Measurements from ENCODE around the gene ATP6V1C2.
"Not testable (repeated sequence)": the region's sequence is repeated elsewhere in the genome, so short reads cannot be mapped to it uniquely, and the experiment has no call there.

The ATP6V1C2 gene

DNA sequence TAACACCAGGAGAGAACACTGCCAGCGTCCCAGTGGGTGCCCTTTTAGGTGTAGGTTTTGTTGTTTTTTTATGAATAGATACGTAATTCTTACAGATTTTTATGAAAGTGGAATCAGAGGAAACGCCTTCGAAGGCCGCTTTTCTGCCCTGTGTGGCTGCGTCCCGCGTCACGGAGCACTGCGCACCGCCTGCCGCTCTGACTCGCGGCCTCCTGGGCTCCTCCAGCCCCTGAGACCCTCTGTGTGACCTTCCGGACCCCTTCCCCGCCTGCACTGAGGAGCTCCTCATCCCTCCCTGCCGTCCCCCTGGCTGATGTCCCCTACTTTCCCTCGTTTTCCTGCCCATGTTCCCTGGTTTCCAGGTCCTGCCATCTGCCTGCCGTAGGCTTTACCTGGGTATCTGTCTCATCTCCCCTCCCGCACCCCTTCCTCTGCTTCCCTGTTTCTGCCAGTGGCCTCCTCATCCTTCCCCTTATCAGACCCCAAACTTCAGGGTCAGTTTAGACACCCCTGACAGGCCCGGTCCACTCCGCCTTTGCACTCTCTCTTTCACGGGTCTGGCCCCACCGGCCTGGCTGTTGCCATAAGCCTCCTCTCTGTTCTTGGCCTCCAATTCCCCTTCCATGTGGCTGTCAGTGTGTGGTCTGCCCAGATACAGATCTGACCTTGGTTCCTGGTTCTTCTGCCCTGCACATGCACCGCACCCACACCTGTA is 58.5 kb downstream of the ATP6V1C2 start:
- Histone ChIP-seq H4K20me1 (ENCODE audit: control insufficient read depth, insufficient read depth, low read depth, low read length) (peaks cover 2% of the 10 kb centered on the region), H3K9me2 (replicated peaks; ENCODE audit: control insufficient read depth, low read length) (no peaks in the 10 kb centered on the region), H3K4me1 (ENCODE audit: control insufficient read depth, low read length) (no peaks in the 10 kb centered on the region), H3K36me3 (ENCODE audit: control insufficient read depth, low read length) (peaks cover 43% of the 10 kb centered on the region), H3K9me3 (ENCODE audit: control insufficient read depth, insufficient read depth, low read length) (no peaks in the 10 kb centered on the region), H3K4me3 (ENCODE audit: low read length) (no peak overlapping the region), H3K4me2 (ENCODE audit: low read length) (no peak overlapping the region), H3K79me2 (ENCODE audit: control insufficient read depth, low read length) (no peaks in the 10 kb centered on the region; the same call in 1 of the 2 replicates), H3K27ac (ENCODE audit: low read depth, low read length) (no peak overlapping the region), H3F3A (ENCODE audit: control insufficient read depth, insufficient read depth) (no peaks in the 10 kb centered on the region), H3K27me3 (ENCODE audit: control insufficient read depth, low read length) (no peaks in the 10 kb centered on the region)
- TF ChIP-seq EZH2phosphoT487 (IDR thresholded peaks at IDR 0.05; ENCODE audit: borderline replicate concordance, low read length), result no peak
- TF ChIP-seq, protein P1, sequence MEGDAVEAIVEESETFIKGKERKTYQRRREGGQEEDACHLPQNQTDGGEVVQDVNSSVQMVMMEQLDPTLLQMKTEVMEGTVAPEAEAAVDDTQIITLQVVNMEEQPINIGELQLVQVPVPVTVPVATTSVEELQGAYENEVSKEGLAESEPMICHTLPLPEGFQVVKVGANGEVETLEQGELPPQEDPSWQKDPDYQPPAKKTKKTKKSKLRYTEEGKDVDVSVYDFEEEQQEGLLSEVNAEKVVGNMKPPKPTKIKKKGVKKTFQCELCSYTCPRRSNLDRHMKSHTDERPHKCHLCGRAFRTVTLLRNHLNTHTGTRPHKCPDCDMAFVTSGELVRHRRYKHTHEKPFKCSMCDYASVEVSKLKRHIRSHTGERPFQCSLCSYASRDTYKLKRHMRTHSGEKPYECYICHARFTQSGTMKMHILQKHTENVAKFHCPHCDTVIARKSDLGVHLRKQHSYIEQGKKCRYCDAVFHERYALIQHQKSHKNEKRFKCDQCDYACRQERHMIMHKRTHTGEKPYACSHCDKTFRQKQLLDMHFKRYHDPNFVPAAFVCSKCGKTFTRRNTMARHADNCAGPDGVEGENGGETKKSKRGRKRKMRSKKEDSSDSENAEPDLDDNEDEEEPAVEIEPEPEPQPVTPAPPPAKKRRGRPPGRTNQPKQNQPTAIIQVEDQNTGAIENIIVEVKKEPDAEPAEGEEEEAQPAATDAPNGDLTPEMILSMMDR (IDR thresholded peaks at IDR 0.05; ENCODE audit: low read depth, low read length, poor library complexity, severe bottlenecking), result no peak

DNA sequence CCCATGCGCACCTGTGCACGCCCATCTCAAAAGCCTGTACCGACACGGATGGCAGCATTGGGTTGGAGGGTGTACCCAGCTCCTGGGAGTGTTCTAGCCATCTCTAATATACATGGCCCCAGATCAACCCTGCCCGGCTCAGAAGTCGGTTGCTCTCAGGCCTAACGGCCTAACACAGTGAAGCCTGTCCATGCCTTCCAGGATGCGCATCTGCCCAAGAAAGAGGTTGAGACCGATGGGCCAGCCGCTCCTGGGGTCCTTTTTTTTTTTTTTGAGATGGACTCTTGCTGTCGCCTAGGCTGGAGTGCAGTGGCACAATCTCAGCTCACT is 59.0 kb downstream of the ATP6V1C2 start:
- no peak overlapping the region for H3K4me2 ChIP-seq (ENCODE audit: low read length)
- TF ChIP-seq, protein P1 (IDR thresholded peaks at IDR 0.05; ENCODE audit: low read depth, low read length, poor library complexity, severe bottlenecking), result no peak
- TF ChIP-seq EZH2phosphoT487 (IDR thresholded peaks at IDR 0.05; ENCODE audit: borderline replicate concordance, low read length), result no peak
- no peaks in the 10 kb centered on the region; the same call in 1 of the 2 replicates for H3K79me2 ChIP-seq (ENCODE audit: control insufficient read depth, low read length)
- no peaks in the 10 kb centered on the region for H3K9me3 ChIP-seq (ENCODE audit: control insufficient read depth, insufficient read depth, low read length)
- H3K27me3 ChIP-seq (ENCODE audit: control insufficient read depth, low read length), result no peaks in the 10 kb centered on the region
- no peak overlapping the region for H3K4me3 ChIP-seq (ENCODE audit: low read length)
- H3K4me1 ChIP-seq (ENCODE audit: control insufficient read depth, low read length), result no peaks in the 10 kb centered on the region
- peaks cover 2% of the 10 kb centered on the region for H4K20me1 ChIP-seq (ENCODE audit: control insufficient read depth, insufficient read depth, low read depth, low read length)
- peaks cover 48% of the 10 kb centered on the region for H3K36me3 ChIP-seq (ENCODE audit: control insufficient read depth, low read length)
- H3F3A ChIP-seq (ENCODE audit: control insufficient read depth, insufficient read depth), result no peaks in the 10 kb centered on the region
- no peak overlapping the region for H3K27ac ChIP-seq (ENCODE audit: low read depth, low read length)
- H3K9me2 ChIP-seq (replicated peaks; ENCODE audit: control insufficient read depth, low read length), result no peaks in the 10 kb centered on the region

DNA sequence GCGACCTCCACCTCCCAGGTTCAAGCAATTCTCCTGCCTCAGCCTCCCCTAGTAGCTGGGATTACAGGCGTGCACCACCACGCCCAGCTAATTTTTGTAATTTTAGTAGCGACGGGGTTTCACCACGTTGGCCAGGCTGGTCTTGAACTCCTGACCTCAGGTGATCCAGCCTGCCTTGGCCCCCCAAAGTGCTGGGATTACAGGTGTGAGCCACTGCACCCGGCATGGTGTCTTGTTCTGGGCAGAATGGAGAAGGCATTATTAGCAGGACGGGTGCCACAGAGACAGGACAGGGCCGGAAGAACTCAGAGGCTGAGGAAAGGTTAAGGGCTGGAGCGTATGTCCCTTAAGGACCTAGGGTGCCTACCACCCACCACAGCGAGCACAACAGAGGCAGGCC is 59.4 kb downstream of the ATP6V1C2 start:
- not testable (repeated sequence) for H3K4me1 ChIP-seq (ENCODE audit: control insufficient read depth, low read length); H4K20me1 ChIP-seq (ENCODE audit: control insufficient read depth, insufficient read depth, low read depth, low read length); H3K79me2 ChIP-seq (ENCODE audit: control insufficient read depth, low read length); H3K27me3 ChIP-seq (ENCODE audit: control insufficient read depth, low read length); H3K4me3 ChIP-seq (ENCODE audit: low read length); H3K9me2 ChIP-seq (replicated peaks; ENCODE audit: control insufficient read depth, low read length); H3F3A ChIP-seq (ENCODE audit: control insufficient read depth, insufficient read depth); H3K4me2 ChIP-seq (ENCODE audit: low read length); H3K27ac ChIP-seq (ENCODE audit: low read depth, low read length); H3K9me3 ChIP-seq (ENCODE audit: control insufficient read depth, insufficient read depth, low read length)
- H3K36me3 ChIP-seq (ENCODE audit: control insufficient read depth, low read length), result peaks cover 52% of the 10 kb centered on the region

DNA sequence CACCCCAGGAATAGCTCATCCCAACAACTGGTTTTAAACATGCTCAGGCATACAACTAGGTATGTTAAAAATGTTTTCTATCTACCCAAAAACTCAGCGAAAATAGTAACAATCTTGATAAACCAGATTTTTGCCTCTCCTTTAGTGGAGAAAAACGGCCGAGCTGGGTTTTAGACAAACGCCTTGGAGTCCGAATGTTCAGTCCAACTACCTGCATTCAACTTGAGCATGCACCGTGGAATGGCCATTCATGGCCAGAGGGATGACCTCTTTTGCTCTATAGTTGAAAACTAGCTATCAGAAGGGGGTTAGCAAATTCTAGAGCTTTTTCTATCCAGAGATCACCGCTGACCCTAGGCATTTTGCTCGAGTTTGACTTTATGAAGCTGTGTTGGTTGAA is 60.3 kb downstream of the ATP6V1C2 start:
- Histone ChIP-seq H3K4me1 (ENCODE audit: control insufficient read depth, low read length) (no peaks in the 10 kb centered on the region), H4K20me1 (ENCODE audit: control insufficient read depth, insufficient read depth, low read depth, low read length) (peaks cover 7% of the 10 kb centered on the region), H3F3A (ENCODE audit: control insufficient read depth, insufficient read depth) (no peaks in the 10 kb centered on the region), H3K9me2 (replicated peaks; ENCODE audit: control insufficient read depth, low read length) (no peaks in the 10 kb centered on the region), H3K79me2 (ENCODE audit: control insufficient read depth, low read length) (no peaks in the 10 kb centered on the region; the same call in 1 of the 2 replicates), H3K4me2 (ENCODE audit: low read length) (no peak overlapping the region), H3K27me3 (ENCODE audit: control insufficient read depth, low read length) (no peaks in the 10 kb centered on the region), H3K9me3 (ENCODE audit: control insufficient read depth, insufficient read depth, low read length) (no peaks in the 10 kb centered on the region), H3K4me3 (ENCODE audit: low read length) (no peak overlapping the region), H3K27ac (ENCODE audit: low read depth, low read length) (no peak overlapping the region), H3K36me3 (ENCODE audit: control insufficient read depth, low read length) (peaks cover 61% of the 10 kb centered on the region)
- TF ChIP-seq, protein P1 (IDR thresholded peaks at IDR 0.05; ENCODE audit: low read depth, low read length, poor library complexity, severe bottlenecking), result no peak
- no peak for TF ChIP-seq EZH2phosphoT487 (IDR thresholded peaks at IDR 0.05; ENCODE audit: borderline replicate concordance, low read length)

All from DOHH2 (cell line).